K562 (cell line): ENCODE measurements around the gene PLA2G2E. TPM values are rescaled to one million over a fixed set of nuclear protein-coding genes. Genes with fewer than 3 reads are reported as not detected.

Experiments used
- ARNT ChIP-seq, 2 experiments: fragments of 450-650 bp; IDR thresholded peaks; 2 replicates each; pipeline ENCODE4 v1.6.1; 2016; ENCODE audit warnings: mild to moderate bottlenecking in 1 of 2
- BRD4 ChIP-seq: fragments of 200-600 bp; sonication (generic); IDR thresholded peaks from 2 replicates; pipeline ENCODE4 v1.6.1; 2017; ENCODE audit warnings: inconsistent platforms
- CREB3L1 ChIP-seq: fragments of 450-650 bp; IDR thresholded peaks from 2 replicates; pipeline ENCODE4 v1.6.1; 2014; ENCODE audit warnings: low read depth, mild to moderate bottlenecking, moderate library complexity, borderline replicate concordance
- E2F3 ChIP-seq: fragments of 250-450 bp; sonication (Bioruptor Pico); IDR thresholded peaks from 2 replicates; pipeline ENCODE4 v1.4.0; 2020; ENCODE audit warnings: mild to moderate bottlenecking
- MGA ChIP-seq: fragments of 450-650 bp; IDR thresholded peaks from 2 replicates; pipeline ENCODE4 v1.6.1; 2016; ENCODE audit warnings: mild to moderate bottlenecking, moderate library complexity
- TEAD4 ChIP-seq, 2 experiments: sonication (generic) in 1 of 2; formaldehyde crosslinking in 1 of 2; IDR thresholded peaks; 2 replicates each; pipeline versions ENCODE4 v1.6.1 to v1.8.0; 2012 to 2022; ENCODE audit warnings: borderline replicate concordance in 1 of 2, inconsistent platforms in 1 of 2, low read length in 1 of 2, mild to moderate bottlenecking in 1 of 2, missing genetic modification reagents in 1 of 2
- THRA ChIP-seq: fragments of 450-650 bp; IDR thresholded peaks from 2 replicates; pipeline ENCODE4 v1.6.1; 2017; ENCODE audit warnings: mild to moderate bottlenecking, moderate library complexity
- ZBED1 ChIP-seq: IDR thresholded peaks from 2 replicates; pipeline ENCODE4 v1.6.1; 2014
- ZBTB7A ChIP-seq: IDR thresholded peaks from 2 replicates; pipeline ENCODE4 v1.6.1; 2011; ENCODE audit warnings: low read depth, mild to moderate bottlenecking, low read length, moderate library complexity, borderline replicate concordance; ENCODE audit not compliant: control insufficient read depth
- ZZZ3 ChIP-seq: fragments of 450-650 bp; IDR thresholded peaks from 2 replicates; pipeline ENCODE4 v1.6.1; 2016; ENCODE audit warnings: antibody characterized with exemption, mild to moderate bottlenecking, moderate library complexity
- polyA plus RNA-seq, 8 experiments: library from polyadenylated mRNA; depleted of rRNA in 4 of 8; stranded (reverse) in 5 of 8; unstranded in 3 of 8; fragments of >200 nt; fragmentation: Nextera tagmentation in 2 of 8; fragmentation: Illumina TruSeq in 1 of 8; extraction: Ambion mirVana in 2 of 8; extraction: Trizol in 1 of 8; gene quantifications; 2 replicates each; pipeline versions ENCODE4 v1.2.1 to v1.2.3, GENCODE V29; 2011 to 2014; ENCODE audit warnings: inconsistent platforms in 1 of 8, missing spikeins in 1 of 8
- total RNA-seq, 7 experiments: library from RNA; depleted of rRNA in 6 of 7; stranded (reverse); fragments of >200 nt in 6 of 7; fragmentation: Illumina TruSeq in 2 of 7; extraction: Trizol in 2 of 7; gene quantifications; 2 replicates each; pipeline versions ENCODE4 v1.2.1 to v1.2.3, GENCODE V29; 2011 to 2021; ENCODE audit warnings: low replicate concordance in 1 of 7
- TF ChIP-seq, protein P1 (sequence below): sonication (generic); formaldehyde crosslinking; IDR thresholded peaks from 2 replicates; pipeline ENCODE4 v1.9.0; 2022; ENCODE audit warnings: mild to moderate bottlenecking, missing genetic modification reagents

PLA2G2E gene
- total and polyA plus RNA-seq, 9 of the 15 experiments (the other 6 are each of a cell fraction or from before 2014, with no cell fraction given), result not detected

DNA sequence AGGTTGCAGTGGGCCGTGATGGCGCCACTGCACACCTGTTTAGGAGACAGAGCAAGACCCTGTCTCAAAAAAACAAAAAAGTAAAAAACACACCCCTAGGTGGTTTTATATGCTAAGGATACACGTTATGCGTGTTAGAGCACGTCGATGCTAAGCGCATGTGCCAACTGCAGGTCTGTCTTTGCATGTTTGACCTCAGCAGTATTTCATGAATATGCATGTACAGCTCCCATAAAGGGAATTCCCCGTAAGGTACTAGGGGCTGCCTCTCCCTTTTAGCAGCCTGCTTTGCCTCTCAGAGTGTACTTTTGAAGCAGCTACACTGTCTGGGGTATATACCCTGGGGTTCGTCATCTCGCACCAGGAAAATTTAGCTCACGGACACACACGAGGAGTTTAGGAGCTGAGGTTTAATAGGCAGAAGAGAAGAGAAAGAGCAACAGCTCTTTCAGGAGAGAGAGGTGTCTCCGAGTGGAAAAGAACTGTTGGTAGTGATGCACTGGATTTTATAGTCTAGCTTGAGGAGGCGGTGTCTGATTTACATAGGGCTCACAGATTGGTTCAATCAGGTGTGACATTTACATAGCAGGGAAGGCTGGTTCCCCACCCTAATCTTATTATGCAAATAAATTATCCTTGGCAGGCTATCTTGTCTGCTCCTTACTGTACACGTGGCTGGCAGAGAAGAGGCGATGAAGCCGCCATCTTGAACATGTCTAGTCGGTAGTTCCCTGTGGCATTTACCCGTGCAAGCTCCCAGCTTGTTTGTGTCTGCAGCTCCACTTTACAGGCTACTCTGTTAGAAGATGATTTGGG, 45.4 kb downstream of the PLA2G2E start (continued):
- TF ChIP-seq CREB3L1 (peak; percentile 97), MGA (peak; percentile 90), ARNT (IDR thresholded peaks at IDR 0.05) (peak in 1 of 2 experiments; percentile 63; a peak in 1 of 4 replicates), THRA (no peak), ZBTB7A (no peak), E2F3 (0 out of 2 replicates have a peak, but pooled peaks have one; percentile 15), ZBED1 (0 out of 2 replicates have a peak, but pooled peaks have one; percentile 71), BRD4 (peak; percentile 32; the same call in 1 of the 2 replicates), ZZZ3 (no peak), TEAD4 (IDR thresholded peaks at IDR 0.05; ENCODE audit: low read length) (peak; percentile 66; the same call in 1 of the 2 replicates), TEAD4 (CRISPR knock-in tag; IDR thresholded peaks at IDR 0.05; ENCODE audit: borderline replicate concordance) (no peak)
- TF ChIP-seq, protein P1, sequence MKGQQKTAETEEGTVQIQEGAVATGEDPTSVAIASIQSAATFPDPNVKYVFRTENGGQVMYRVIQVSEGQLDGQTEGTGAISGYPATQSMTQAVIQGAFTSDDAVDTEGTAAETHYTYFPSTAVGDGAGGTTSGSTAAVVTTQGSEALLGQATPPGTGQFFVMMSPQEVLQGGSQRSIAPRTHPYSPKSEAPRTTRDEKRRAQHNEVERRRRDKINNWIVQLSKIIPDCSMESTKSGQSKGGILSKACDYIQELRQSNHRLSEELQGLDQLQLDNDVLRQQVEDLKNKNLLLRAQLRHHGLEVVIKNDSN (CRISPR knock-in tag), result peak; percentile 38; the same call in 1 of the 2 replicates
